ENCODE data around the gene VSTM4. TPM values are rescaled to one million over a fixed set of nuclear protein-coding genes. Genes with fewer than 3 reads are reported as not detected.
A peak's percentile ranks its signal among the peaks of the same experiment; 100 is the strongest.

Gene VSTM4
- total and polyA plus RNA-seq, 4 donors, result 2.9 to 49.4 (median 7.2) TPM

DNA sequence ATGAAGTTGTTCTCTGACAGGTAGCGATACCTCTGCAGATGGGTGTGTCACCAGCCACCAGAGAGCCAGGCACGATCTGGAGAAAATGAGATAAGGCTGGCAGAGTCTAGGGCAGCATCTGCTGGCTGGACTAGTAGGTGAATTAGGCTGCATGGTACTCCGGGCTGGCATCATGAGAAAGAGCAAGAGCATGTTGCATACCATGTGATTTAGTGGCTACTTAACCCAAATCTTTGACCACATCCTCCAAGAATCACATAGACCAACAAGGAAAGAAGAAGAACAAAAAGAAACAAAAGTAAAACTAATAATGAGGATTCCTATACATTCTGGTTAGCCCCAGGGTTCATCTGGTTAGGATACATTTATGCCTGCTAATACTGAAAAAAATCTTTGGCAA is 41.9 kb upstream of the VSTM4 start:
- DNase-seq (no peak), ATAC-seq (ENCODE audit: insufficient read depth, low FRiP score) (no peak)
- WGBS, 2 donors, result 85 to 87% methylated on average over 3 of the region's 3 CpGs
- Histone ChIP-seq H3K27me3 (ENCODE audit: control insufficient read depth in 3 of 3, insufficient read depth in 3 of 3, low read length in 2 of 3) (peaks cover 0 to 2% (median 0%) of the 10 kb centered on the region in 3 donors), H3K4me1 (ENCODE audit: control insufficient read depth in 5 of 5, insufficient read depth in 5 of 5, low read length in 5 of 5) (peaks cover 0 to 2% (median 0%) of the 10 kb centered on the region in 5 donors), H3K36me3 (ENCODE audit: control insufficient read depth in 4 of 4, insufficient read depth in 4 of 4, low read length in 4 of 4) (peaks cover 0 to 2% (median 0%) of the 10 kb centered on the region in 4 donors), H3K27ac (ENCODE audit: low read depth in 1 of 2, low read length in 1 of 2) (peak overlapping the region in 1 of 2 donors; percentile 13), H3K9ac (ENCODE audit: insufficient read depth in 1 of 2, low read length in 2 of 2) (no peak overlapping the region), H3K9me3 (ENCODE audit: control insufficient read depth in 4 of 4, insufficient read depth in 3 of 4, low read length in 3 of 4) (no peaks in the 10 kb centered on the region), H3K4me3 (no peak overlapping the region)
- TF ChIP-seq, protein P1, sequence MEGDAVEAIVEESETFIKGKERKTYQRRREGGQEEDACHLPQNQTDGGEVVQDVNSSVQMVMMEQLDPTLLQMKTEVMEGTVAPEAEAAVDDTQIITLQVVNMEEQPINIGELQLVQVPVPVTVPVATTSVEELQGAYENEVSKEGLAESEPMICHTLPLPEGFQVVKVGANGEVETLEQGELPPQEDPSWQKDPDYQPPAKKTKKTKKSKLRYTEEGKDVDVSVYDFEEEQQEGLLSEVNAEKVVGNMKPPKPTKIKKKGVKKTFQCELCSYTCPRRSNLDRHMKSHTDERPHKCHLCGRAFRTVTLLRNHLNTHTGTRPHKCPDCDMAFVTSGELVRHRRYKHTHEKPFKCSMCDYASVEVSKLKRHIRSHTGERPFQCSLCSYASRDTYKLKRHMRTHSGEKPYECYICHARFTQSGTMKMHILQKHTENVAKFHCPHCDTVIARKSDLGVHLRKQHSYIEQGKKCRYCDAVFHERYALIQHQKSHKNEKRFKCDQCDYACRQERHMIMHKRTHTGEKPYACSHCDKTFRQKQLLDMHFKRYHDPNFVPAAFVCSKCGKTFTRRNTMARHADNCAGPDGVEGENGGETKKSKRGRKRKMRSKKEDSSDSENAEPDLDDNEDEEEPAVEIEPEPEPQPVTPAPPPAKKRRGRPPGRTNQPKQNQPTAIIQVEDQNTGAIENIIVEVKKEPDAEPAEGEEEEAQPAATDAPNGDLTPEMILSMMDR (IDR thresholded peaks at IDR 0.05; ENCODE audit: control extremely low read depth, extremely low read depth), result no peak

DNA sequence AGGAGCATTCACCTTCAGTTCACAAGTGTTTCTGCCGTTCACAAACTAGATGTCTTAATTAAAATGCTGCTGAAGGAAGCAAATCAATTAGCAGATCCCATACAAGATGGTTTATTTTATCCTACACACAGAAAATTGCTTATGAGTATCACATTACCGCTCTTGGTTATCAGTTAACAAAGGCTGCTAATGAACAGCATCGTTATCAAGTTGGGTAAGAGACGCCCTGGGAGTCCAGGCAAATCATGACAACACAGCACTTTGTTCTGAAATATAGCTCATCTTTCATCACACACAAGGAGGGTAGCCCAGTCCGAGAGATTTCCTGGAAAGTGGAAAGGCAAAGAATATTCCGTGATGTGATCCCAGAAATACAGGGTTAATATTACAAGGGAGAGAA is 39.3 kb upstream of the VSTM4 start:
- ATAC-seq (ENCODE audit: insufficient read depth, low FRiP score), result no peak
- Histone ChIP-seq H3K27me3 (ENCODE audit: control insufficient read depth in 3 of 3, insufficient read depth in 3 of 3, low read length in 2 of 3) (no peaks in the 10 kb centered on the region), H3K9me3 (ENCODE audit: control insufficient read depth in 4 of 4, insufficient read depth in 3 of 4, low read length in 3 of 4) (no peaks in the 10 kb centered on the region), H3K27ac (ENCODE audit: low read depth in 1 of 2, low read length in 1 of 2) (no peak overlapping the region), H3K4me3 (no peak overlapping the region), H3K36me3 (ENCODE audit: control insufficient read depth in 4 of 4, insufficient read depth in 4 of 4, low read length in 4 of 4) (no peaks in the 10 kb centered on the region), H3K9ac (ENCODE audit: insufficient read depth in 1 of 2, low read length in 2 of 2) (no peak overlapping the region), H3K4me1 (ENCODE audit: control insufficient read depth in 5 of 5, insufficient read depth in 5 of 5, low read length in 5 of 5) (peaks cover 0 to 5% (median 1%) of the 10 kb centered on the region in 5 donors)
- WGBS, 2 donors, result 85 to 93% methylated on average over 6 of the region's 6 CpGs
- DNase-seq, result no peak
- TF ChIP-seq, protein P1 (IDR thresholded peaks at IDR 0.05; ENCODE audit: control extremely low read depth, extremely low read depth), result no peak

DNA sequence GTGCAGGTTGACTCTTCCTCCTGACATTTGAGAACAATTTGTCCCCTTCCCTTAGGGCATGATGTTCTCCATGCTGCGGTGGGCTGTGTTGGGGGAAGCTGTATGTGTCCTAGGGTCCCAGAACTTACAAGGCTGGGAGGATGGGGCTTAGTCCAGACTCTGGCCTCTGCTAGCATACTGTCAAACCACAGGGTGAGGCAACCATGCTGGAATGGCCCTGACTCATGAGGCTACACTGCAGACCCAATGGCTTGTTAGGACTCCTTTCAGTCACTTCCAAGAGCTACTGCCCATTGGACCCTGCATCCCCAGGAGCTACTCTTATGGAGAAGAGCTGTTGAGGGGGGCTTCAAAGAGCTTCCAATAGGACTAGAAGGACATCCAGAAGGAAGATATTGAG is 38.6 kb upstream of the VSTM4 start:
- Histone ChIP-seq H3K36me3 (ENCODE audit: control insufficient read depth in 4 of 4, insufficient read depth in 4 of 4, low read length in 4 of 4) (no peaks in the 10 kb centered on the region), H3K4me1 (ENCODE audit: control insufficient read depth in 5 of 5, insufficient read depth in 5 of 5, low read length in 5 of 5) (peaks cover 0 to 8% (median 5%) of the 10 kb centered on the region in 5 donors), H3K9me3 (ENCODE audit: control insufficient read depth in 4 of 4, insufficient read depth in 3 of 4, low read length in 3 of 4) (no peaks in the 10 kb centered on the region), H3K27me3 (ENCODE audit: control insufficient read depth in 3 of 3, insufficient read depth in 3 of 3, low read length in 2 of 3) (no peaks in the 10 kb centered on the region), H3K27ac (ENCODE audit: low read depth in 1 of 2, low read length in 1 of 2) (no peak overlapping the region), H3K9ac (ENCODE audit: insufficient read depth in 1 of 2, low read length in 2 of 2) (no peak overlapping the region), H3K4me3 (no peak overlapping the region)
- TF ChIP-seq, protein P1 (IDR thresholded peaks at IDR 0.05; ENCODE audit: control extremely low read depth, extremely low read depth), result no peak
- 95 to 100% methylated on average over 1 of the region's 1 CpG for WGBS, 2 donors
- ATAC-seq (ENCODE audit: insufficient read depth, low FRiP score), result no peak
- no peak for DNase-seq

DNA sequence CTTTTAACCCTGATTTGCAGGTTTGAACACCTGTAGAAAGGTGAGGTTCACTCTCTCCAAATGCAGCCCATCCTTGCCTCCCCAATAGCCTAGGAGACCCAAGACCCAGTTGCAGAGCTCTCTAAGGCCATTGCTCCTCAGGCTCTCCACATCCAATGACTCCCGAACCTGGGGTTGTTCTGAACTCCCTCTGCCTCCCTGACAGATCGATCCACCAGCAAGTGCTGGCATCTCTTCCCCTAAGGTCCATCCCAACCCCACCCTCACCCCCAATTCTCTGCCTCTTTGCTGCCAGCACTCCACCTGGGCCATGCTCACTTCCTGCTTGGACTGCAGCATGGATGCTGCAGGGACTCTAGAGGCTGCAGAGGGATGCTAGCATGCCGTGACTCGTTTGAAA is 37.8 kb upstream of the VSTM4 start:
- Histone ChIP-seq H3K9me3 (ENCODE audit: control insufficient read depth in 4 of 4, insufficient read depth in 3 of 4, low read length in 3 of 4) (no peaks in the 10 kb centered on the region), H3K9ac (ENCODE audit: insufficient read depth in 1 of 2, low read length in 2 of 2) (no peak overlapping the region), H3K4me3 (no peak overlapping the region), H3K36me3 (ENCODE audit: control insufficient read depth in 4 of 4, insufficient read depth in 4 of 4, low read length in 4 of 4) (no peaks in the 10 kb centered on the region), H3K27ac (ENCODE audit: low read depth in 1 of 2, low read length in 1 of 2) (no peak overlapping the region), H3K4me1 (ENCODE audit: control insufficient read depth in 5 of 5, insufficient read depth in 5 of 5, low read length in 5 of 5) (peaks cover 0 to 9% (median 5%) of the 10 kb centered on the region in 5 donors), H3K27me3 (ENCODE audit: control insufficient read depth in 3 of 3, insufficient read depth in 3 of 3, low read length in 2 of 3) (no peaks in the 10 kb centered on the region)
- no peak for DNase-seq
- TF ChIP-seq, protein P1 (IDR thresholded peaks at IDR 0.05; ENCODE audit: control extremely low read depth, extremely low read depth), result no peak
- ATAC-seq (ENCODE audit: insufficient read depth, low FRiP score), result no peak
- WGBS, 2 donors, result 53 to 93% methylated on average over 4 of the region's 4 CpGs
